Urinary bladder (tissue), 4 donors: ENCODE measurements around the gene PGAP2. TPM values are rescaled to one million over a fixed set of nuclear protein-coding genes. Genes with fewer than 3 reads are reported as not detected.

ENCODE experiments used
- DNase-seq: peaks from one replicate; pipeline ENCODE4 v3.0.0-alpha.2; 2015; ENCODE audit errors: extremely low spot score
- H3K27ac ChIP-seq: one replicate; pipeline ENCODE4 v1.5.1; 2013; ENCODE audit warnings: low read depth, mild to moderate bottlenecking, moderate library complexity
- H3K36me3 ChIP-seq: one replicate; pipeline ENCODE4 v1.6.1; 2013; ENCODE audit warnings: mild to moderate bottlenecking, moderate library complexity; ENCODE audit not compliant: insufficient read depth
- H3K4me1 ChIP-seq: one replicate; pipeline ENCODE4 v1.6.1; 2013; ENCODE audit warnings: mild to moderate bottlenecking, moderate library complexity; ENCODE audit not compliant: insufficient read depth
- H3K4me3 ChIP-seq: one replicate; pipeline ENCODE4 v1.5.1; 2013; ENCODE audit warnings: low read depth, low read length
- WGBS: extraction: QIAGEN DNeasy Blood & Tissue Kit; methylation state at CpG from one replicate; pipeline ENCODE4 v1.1.7; 2013; 5-methylcytosine and 5-hydroxymethylcytosine counted together
- polyA plus RNA-seq: library from polyadenylated mRNA; stranded (reverse); fragments of 200-250 nt; gene quantifications from one replicate; pipeline ENCODE4 v1.2.3, GENCODE V29; 2013
- total RNA-seq: library from RNA; depleted of rRNA; stranded (reverse); fragments of >200 nt; gene quantifications from one replicate; pipeline ENCODE4 v1.2.3, GENCODE V29; 2014
- donor health status: healthy with polysubstance abuse.
- donor health status: healthy.

Gene PGAP2
- total and polyA plus RNA-seq, 2 donors, result 12.7 to 15.3 TPM

- no peak overlapping the region for H3K27ac ChIP-seq
- H3K36me3 ChIP-seq, result no peaks in the 10 kb centered on the region
These were observed 23.2 kb downstream of the PGAP2 start for GRCh38 chr11:3831378-3832239.

DNA sequence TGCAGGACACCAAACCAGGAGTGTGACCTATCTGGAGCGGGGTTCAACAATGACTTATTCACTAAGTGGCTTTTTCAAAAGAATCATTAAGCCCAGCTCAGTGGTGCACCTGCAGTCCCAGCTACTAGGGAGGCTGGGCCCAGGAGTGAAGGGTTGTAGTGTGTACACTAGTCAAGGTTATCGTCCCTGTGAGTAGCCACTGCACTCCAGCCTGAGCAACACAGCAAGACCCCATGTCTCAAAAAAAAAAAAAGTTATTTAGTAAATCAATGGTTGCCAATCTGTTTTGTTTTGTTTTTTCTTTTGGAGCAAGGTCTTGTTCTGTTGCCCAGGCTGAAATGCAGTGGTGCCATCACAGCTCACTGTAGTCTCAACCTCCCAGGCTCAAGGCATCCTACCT, 24.5 kb downstream of the PGAP2 start:
- H3K36me3 ChIP-seq, result no peaks in the 10 kb centered on the region
- H3K27ac ChIP-seq, result no peak overlapping the region
- no peak for DNase-seq
- H3K4me3 ChIP-seq, result no peak overlapping the region
- peaks cover 2% of the 10 kb centered on the region for H3K4me1 ChIP-seq
- WGBS, result 98% methylated on average over 2 of the region's 2 CpGs

More at GRCh38 chr11:3831378-3832239, 23.2 kb downstream of the PGAP2 start:
- H3K4me3 ChIP-seq, result no peak overlapping the region
- no peak for DNase-seq
- H3K4me1 ChIP-seq, result no peaks in the 10 kb centered on the region
- 76% methylated on average over 13 of the region's 13 CpGs for WGBS

- no peak overlapping the region for H3K4me3 ChIP-seq
- no peak for DNase-seq
- no peak overlapping the region for H3K27ac ChIP-seq
- WGBS, result 82% methylated on average over 2 of the region's 2 CpGs
- H3K4me1 ChIP-seq, result peaks cover 2% of the 10 kb centered on the region
- H3K36me3 ChIP-seq, result no peaks in the 10 kb centered on the region
These were observed 25.1 kb downstream of the PGAP2 start for GRCh38 chr11:3833449-3833848.

GRCh38 chr11:3834349-3834663, 25.9 kb downstream of the PGAP2 start:
- H3K4me3 ChIP-seq, result no peak overlapping the region
- 79% methylated on average over 4 of the region's 4 CpGs for WGBS
- no peak overlapping the region for H3K27ac ChIP-seq
- H3K4me1 ChIP-seq, result peaks cover 2% of the 10 kb centered on the region
- no peaks in the 10 kb centered on the region for H3K36me3 ChIP-seq
- DNase-seq, result no peak

GRCh38 chr11:3834664-3835461, 26.5 kb downstream of the PGAP2 start:
- H3K4me1 ChIP-seq, result peaks cover 2% of the 10 kb centered on the region
- no peak overlapping the region for H3K27ac ChIP-seq
- no peaks in the 10 kb centered on the region for H3K36me3 ChIP-seq
- WGBS, result 76% methylated on average over 7 of the region's 7 CpGs
- H3K4me3 ChIP-seq, result no peak overlapping the region
- DNase-seq, result no peak

DNA sequence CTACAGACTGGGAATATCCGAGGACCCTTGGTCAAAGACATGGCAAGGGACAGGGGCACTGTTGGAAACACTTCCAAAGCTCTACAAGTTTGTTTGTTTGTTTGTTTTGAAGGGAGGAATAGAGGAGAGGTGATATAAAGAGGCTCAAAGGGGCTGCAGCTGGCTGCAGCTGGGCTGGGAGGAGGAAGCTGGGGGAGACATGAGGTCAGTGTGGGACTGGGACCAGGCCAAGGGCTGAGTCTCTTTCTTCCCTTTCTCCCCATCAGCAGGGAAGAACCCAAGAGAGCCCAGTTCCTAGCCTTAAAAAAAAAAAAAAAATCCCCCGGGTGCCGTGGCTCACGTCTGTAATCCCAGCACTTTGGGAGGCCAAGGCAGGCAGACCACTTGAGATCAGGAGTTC, 27.4 kb downstream of the PGAP2 start:
- no peaks in the 10 kb centered on the region for H3K36me3 ChIP-seq
- DNase-seq, result no peak
- 45% methylated on average over 4 of the region's 4 CpGs for WGBS
- no peak overlapping the region for H3K4me3 ChIP-seq
- H3K4me1 ChIP-seq, result peaks cover 2% of the 10 kb centered on the region
- no peak overlapping the region for H3K27ac ChIP-seq

DNA sequence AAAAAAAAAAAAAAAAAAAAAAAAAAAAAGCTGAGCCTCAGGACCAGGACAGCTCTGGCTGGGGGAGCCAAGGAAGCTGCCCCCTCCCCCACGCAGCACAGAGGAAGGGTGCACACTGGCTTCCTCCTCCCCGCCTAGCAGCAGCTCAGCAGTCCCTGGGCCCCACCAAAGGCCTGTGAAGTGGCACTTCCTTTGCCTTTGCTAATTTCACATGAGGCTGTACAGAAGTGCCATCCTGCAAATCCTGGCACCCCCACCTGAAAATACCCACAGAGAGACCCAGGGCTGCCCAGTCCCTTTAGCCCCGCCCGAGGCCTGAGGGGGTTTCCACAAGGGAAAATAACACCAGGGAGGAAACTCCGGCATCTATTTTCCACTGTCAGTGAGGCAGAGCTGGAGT, 28.5 kb downstream of the PGAP2 start:
- Histone ChIP-seq H3K27ac (no peak overlapping the region), H3K4me1 (peaks cover 2% of the 10 kb centered on the region), H3K36me3 (no peaks in the 10 kb centered on the region), H3K4me3 (no peak overlapping the region)
- 83% methylated on average over 5 of the region's 5 CpGs for WGBS
- DNase-seq, result no peak

GRCh38 chr11:3837793-3838192, 29.4 kb downstream of the PGAP2 start:
- DNase-seq, result no peak
- 87% methylated on average over 1 of the region's 1 CpG for WGBS
- Histone ChIP-seq H3K36me3 (no peaks in the 10 kb centered on the region), H3K4me3 (no peak overlapping the region), H3K27ac (no peak overlapping the region), H3K4me1 (peaks cover 2% of the 10 kb centered on the region)

DNA sequence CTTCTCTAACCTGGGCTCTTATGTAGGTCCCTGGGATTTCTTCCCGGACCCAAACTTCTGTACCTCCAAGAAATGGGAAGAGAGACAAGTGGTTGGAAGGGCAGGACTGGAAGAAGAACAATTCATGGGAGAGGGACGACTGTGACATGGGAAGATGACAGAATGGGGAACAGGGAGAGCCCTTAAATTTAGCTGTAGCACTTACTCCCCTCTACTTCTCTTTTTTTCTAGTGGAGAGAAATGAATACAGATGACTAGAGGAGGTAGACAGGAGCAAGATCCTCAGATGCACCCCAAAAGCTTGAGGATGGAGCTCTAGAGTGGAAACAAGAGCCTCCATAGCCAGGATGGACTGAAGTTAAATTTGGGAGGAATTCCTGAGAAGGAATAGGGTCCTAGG, 30.1 kb downstream of the PGAP2 start:
- Histone ChIP-seq H3K27ac (no peak overlapping the region), H3K4me3 (no peak overlapping the region), H3K4me1 (peaks cover 2% of the 10 kb centered on the region), H3K36me3 (no peaks in the 10 kb centered on the region)
- WGBS, result 89% methylated on average over 2 of the region's 2 CpGs
- DNase-seq, result no peak

DNA sequence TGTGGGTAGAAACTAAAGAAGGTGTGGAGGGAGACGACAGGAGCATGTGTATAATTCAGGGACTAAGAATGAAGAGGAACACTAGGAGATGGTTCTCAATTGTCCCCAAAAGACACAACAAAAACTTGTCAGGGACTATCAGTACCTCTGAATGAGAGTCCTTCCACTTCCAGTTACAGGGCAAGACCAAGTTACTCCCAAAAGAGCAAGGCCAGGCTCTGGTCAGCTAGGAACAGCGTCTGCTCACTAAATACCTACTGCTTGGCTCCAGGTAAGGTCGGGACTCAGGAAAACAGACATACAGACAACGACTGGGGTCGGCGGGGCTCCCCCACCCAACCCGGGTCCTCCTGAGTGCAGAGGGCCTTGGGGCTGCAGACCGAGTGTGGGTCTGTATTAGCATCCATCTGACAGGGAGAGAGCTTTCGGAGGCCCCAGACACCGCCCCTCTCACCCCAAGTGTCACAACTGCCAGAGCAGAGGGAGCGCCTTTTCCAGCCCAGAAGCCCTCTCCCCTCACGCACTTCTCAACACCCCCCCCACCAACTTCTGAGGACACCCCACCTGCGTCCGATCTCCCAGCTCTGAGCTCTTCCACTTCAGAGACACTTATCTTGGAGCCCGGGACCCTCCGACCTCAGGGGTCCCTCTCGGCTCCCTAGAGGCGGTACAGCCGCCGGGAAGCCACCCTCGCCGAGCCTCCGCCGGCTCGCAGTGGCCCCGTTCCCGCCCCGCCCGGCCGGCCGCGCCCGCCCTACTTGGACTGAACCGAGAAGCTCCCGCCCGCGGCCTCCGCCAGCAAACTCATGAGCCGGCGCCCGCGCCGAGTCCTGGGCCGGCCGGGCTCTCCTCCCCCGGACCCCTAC, 31.9 kb downstream of the PGAP2 start:
- H3K27ac ChIP-seq, result peak overlapping the region; percentile 90
- 2% methylated on average over 46 of the region's 46 CpGs for WGBS
- DNase-seq, result no peak
- no peaks in the 10 kb centered on the region for H3K36me3 ChIP-seq
- peaks cover 2% of the 10 kb centered on the region for H3K4me1 ChIP-seq
- peak overlapping the region; percentile 89 for H3K4me3 ChIP-seq

- Histone ChIP-seq H3K27ac (peak within 1 kb of the TSS; percentile 93), H3K4me3 (peak within 1 kb of the TSS; percentile 89), H3K4me1 (peaks cover 2% of the 10 kb centered on the region), H3K36me3 (no peaks in the 10 kb centered on the region)
- WGBS, result 1% methylated on average over 42 of the region's 42 CpGs
- DNase-seq, result peak; percentile 46
These were observed 32.6 kb downstream of the PGAP2 start, which contains the start of gene RHOG for GRCh38 chr11:3840870-3841425. TSS of gene RHOG (minus strand) at chr11:3840959. CDS start at chr11:3828138, 12,821 bp downstream.

- 23% methylated on average over 44 of the region's 44 CpGs for WGBS
- peak overlapping the region; percentile 93 for H3K27ac ChIP-seq
These were observed 33.3 kb downstream of the PGAP2 start for GRCh38 chr11:3841426-3842350.

More at GRCh38 chr11:3841426-3842350, 33.3 kb downstream of the PGAP2 start:
- peaks cover 2% of the 10 kb centered on the region for H3K4me1 ChIP-seq
- no peaks in the 10 kb centered on the region for H3K36me3 ChIP-seq
- no peak for DNase-seq
- H3K4me3 ChIP-seq, result peak overlapping the region; percentile 89
